ENCODE measurements around the gene C15orf39. TPM values are rescaled to one million over a fixed set of nuclear protein-coding genes. Genes with fewer than 3 reads are reported as not detected.

Gene C15orf39
- total and polyA plus RNA-seq, 9 of the 15 experiments (the other 6 are each of a cell fraction or from before 2014, with no cell fraction given): 0.31 to 29.8 (median 4.4) TPM

DNA sequence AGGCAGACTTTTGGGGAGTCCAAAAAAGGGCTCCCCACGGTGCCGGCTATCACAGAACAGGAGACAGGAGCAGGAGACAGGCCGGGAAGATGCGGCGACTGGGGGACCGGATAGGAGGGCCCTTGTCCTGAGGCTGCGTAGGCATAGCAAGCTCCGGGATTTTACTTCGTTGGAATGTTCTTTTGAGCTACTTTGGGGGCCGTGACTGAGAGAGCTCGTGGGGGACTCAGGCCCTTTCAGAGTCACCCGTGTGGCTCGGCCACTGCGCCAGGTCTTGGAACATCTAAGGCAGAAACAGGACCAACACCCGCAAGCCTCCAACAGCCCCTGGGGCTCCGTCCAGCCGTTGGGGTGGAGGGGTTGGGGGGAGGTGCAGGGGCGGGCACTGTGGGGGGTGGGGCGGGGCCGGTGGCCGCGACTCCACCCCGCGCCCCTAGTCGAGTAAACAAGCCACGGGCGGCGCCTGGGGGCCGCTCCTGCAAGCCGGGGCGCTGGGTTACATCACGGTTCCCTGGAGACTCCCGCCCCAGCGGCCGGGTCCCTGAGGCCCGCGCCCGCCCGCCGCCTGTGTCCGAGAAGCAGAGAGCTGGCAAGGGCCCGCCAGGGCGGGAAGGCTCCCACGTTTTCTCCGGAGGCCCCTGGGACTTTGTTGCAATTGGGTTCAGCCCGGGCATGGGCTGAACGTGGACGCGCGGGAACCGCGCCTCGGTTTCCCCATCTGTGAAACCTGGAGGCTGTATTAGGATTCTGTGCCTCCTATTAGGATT lies 23.3 kb upstream of the C15orf39 start (continued):
- TF ChIP-seq ERF (CRISPR knock-in tag; IDR thresholded peaks at IDR 0.05) (no peak), HNRNPL (IDR thresholded peaks at IDR 0.05; ENCODE audit: low read depth, low read length) (no peak), PTRF (tag; IDR thresholded peaks at IDR 0.05) (no peak), TAF1 (IDR thresholded peaks at IDR 0.05; ENCODE audit: control insufficient read depth, extremely low read depth, insufficient read depth, low read length, severe bottlenecking) (no peak), ZNF507 (tag; conservative IDR thresholded peaks at IDR 0.05) (no peak), KDM5B (IDR thresholded peaks at IDR 0.05; ENCODE audit: insufficient replicate concordance, low read depth, low read length) (no peak), FOXJ3 (CRISPR knock-in tag; IDR thresholded peaks at IDR 0.05) (no peak), ZNF707 (CRISPR knock-in tag; conservative IDR thresholded peaks at IDR 0.05) (no peak), MYBL2 (IDR thresholded peaks at IDR 0.05; ENCODE audit: low read depth) (no peak), MYBL2 (CRISPR knock-in tag; IDR thresholded peaks at IDR 0.05; ENCODE audit: borderline replicate concordance) (no peak), CEBPG (CRISPR knock-in tag; IDR thresholded peaks at IDR 0.05) (0 out of 2 replicates have a peak, but pooled peaks have one; percentile 1), CEBPG (tag; conservative IDR thresholded peaks at IDR 0.05 in 1 of 2, IDR thresholded peaks at IDR 0.05 in 1 of 2) (peak in 1 of 2 experiments; percentile 25; a peak in 1 of 4 replicates), ZNF282 (CRISPR knock-in tag; IDR thresholded peaks at IDR 0.05) (no peak), ZNF263 (CRISPR knock-in tag; IDR thresholded peaks at IDR 0.05; ENCODE audit: borderline replicate concordance) (no peak), ZNF197 (CRISPR knock-in tag; IDR thresholded peaks at IDR 0.05; ENCODE audit: low read depth) (no peak), NEUROD1 (IDR thresholded peaks at IDR 0.05; ENCODE audit: borderline replicate concordance, low read depth, low read length, partially characterized antibody) (peak; percentile 42)
- TF ChIP-seq, protein P1, sequence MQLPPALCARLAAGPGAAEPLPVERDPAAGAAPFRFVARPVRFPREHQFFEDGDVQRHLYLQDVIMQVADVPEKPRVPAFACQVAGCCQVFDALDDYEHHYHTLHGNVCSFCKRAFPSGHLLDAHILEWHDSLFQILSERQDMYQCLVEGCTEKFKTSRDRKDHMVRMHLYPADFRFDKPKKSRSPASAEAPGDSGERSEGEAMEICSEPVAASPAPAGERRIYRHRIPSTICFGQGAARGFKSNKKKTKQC (CRISPR knock-in tag; IDR thresholded peaks at IDR 0.05): no peak
- TF ChIP-seq, protein P2, sequence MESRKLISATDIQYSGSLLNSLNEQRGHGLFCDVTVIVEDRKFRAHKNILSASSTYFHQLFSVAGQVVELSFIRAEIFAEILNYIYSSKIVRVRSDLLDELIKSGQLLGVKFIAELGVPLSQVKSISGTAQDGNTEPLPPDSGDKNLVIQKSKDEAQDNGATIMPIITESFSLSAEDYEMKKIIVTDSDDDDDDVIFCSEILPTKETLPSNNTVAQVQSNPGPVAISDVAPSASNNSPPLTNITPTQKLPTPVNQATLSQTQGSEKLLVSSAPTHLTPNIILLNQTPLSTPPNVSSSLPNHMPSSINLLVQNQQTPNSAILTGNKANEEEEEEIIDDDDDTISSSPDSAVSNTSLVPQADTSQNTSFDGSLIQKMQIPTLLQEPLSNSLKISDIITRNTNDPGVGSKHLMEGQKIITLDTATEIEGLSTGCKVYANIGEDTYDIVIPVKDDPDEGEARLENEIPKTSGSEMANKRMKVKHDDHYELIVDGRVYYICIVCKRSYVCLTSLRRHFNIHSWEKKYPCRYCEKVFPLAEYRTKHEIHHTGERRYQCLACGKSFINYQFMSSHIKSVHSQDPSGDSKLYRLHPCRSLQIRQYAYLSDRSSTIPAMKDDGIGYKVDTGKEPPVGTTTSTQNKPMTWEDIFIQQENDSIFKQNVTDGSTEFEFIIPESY (CRISPR knock-in tag; IDR thresholded peaks at IDR 0.05): 0 out of 2 replicates have a peak, but pooled peaks have one; percentile 9
- TF ChIP-seq, protein P3, sequence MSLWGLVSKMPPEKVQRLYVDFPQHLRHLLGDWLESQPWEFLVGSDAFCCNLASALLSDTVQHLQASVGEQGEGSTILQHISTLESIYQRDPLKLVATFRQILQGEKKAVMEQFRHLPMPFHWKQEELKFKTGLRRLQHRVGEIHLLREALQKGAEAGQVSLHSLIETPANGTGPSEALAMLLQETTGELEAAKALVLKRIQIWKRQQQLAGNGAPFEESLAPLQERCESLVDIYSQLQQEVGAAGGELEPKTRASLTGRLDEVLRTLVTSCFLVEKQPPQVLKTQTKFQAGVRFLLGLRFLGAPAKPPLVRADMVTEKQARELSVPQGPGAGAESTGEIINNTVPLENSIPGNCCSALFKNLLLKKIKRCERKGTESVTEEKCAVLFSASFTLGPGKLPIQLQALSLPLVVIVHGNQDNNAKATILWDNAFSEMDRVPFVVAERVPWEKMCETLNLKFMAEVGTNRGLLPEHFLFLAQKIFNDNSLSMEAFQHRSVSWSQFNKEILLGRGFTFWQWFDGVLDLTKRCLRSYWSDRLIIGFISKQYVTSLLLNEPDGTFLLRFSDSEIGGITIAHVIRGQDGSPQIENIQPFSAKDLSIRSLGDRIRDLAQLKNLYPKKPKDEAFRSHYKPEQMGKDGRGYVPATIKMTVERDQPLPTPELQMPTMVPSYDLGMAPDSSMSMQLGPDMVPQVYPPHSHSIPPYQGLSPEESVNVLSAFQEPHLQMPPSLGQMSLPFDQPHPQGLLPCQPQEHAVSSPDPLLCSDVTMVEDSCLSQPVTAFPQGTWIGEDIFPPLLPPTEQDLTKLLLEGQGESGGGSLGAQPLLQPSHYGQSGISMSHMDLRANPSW (CRISPR knock-in tag; IDR thresholded peaks at IDR 0.05): no peak
- TF ChIP-seq, protein P4, sequence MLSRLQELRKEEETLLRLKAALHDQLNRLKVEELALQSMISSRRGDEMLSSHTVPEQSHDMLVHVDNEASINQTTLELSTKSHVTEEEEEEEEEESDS (CRISPR knock-in tag; IDR thresholded peaks at IDR 0.05): no peak
